Mesodermal cell (in vitro differentiated cells): Measurements from ENCODE around the gene ADD2.

ENCODE experiments used
- H3K27ac ChIP-seq: 2 replicates; pipeline ENCODE4 v1.7.0; 2013; ENCODE audit warnings: mild to moderate bottlenecking, low read depth, low read length, moderate library complexity; ENCODE audit not compliant: severe bottlenecking
- H3K36me3 ChIP-seq: 2 replicates; pipeline ENCODE4 v1.7.1; 2013; ENCODE audit warnings: mild to moderate bottlenecking, low read length, moderate library complexity; ENCODE audit not compliant: control insufficient read depth, insufficient read depth
- H3K4me1 ChIP-seq: one replicate; pipeline ENCODE4 v1.7.1; 2013; ENCODE audit warnings: mild to moderate bottlenecking, low read length; ENCODE audit not compliant: insufficient read depth, control insufficient read depth, poor library complexity, severe bottlenecking
- H3K4me3 ChIP-seq: 2 replicates; pipeline ENCODE4 v1.7.0; 2013; ENCODE audit warnings: low read length, control low read depth, mild to moderate bottlenecking; ENCODE audit not compliant: insufficient read depth, poor library complexity, severe bottlenecking; ENCODE audit errors: extremely low read depth
- H3K9me3 ChIP-seq: 2 replicates; pipeline ENCODE4 v1.7.1; 2013; ENCODE audit warnings: mild to moderate bottlenecking, low read length, moderate library complexity; ENCODE audit not compliant: control insufficient read depth
- WGBS, 2 experiments: methylation state at CpG; one replicate each; pipeline ENCODE4 v1.1.5; 2013; ENCODE audit warnings: missing lambda C conversion rate in 2 of 2; ENCODE audit not compliant: insufficient coverage in 2 of 2; 5-methylcytosine and 5-hydroxymethylcytosine counted together

Gene ADD2

GRCh38 chr2:70711191-70711590 lies 56.8 kb downstream of the ADD2 start:
- no peak overlapping the region for H3K27ac ChIP-seq
- H3K9me3 ChIP-seq, result no peaks in the 10 kb centered on the region
- no peak overlapping the region for H3K4me3 ChIP-seq
- no peaks in the 10 kb centered on the region for H3K4me1 ChIP-seq
- no CpG with 5 or more reads among the region's 1 CpG for WGBS, 2 experiments
- peaks cover 3% of the 10 kb centered on the region for H3K36me3 ChIP-seq

- 57 to 71% methylated on average over 1 to 3 of the region's 3 CpGs for WGBS, 2 experiments
- Histone ChIP-seq H3K9me3 (no peaks in the 10 kb centered on the region), H3K36me3 (peaks cover 3% of the 10 kb centered on the region), H3K27ac (no peak overlapping the region), H3K4me3 (no peak overlapping the region), H3K4me1 (no peaks in the 10 kb centered on the region)
Measured at GRCh38 chr2:70710038-70710690, 57.8 kb downstream of the ADD2 start.

- H3K4me1 ChIP-seq, result no peaks in the 10 kb centered on the region
- 88 to 100% methylated on average over 3 to 5 of the region's 9 CpGs for WGBS, 2 experiments
- H3K27ac ChIP-seq, result no peak overlapping the region
- no peak overlapping the region for H3K4me3 ChIP-seq
- no peaks in the 10 kb centered on the region for H3K9me3 ChIP-seq
- H3K36me3 ChIP-seq, result peaks cover 3% of the 10 kb centered on the region
Measured at GRCh38 chr2:70709275-70710037, 58.5 kb downstream of the ADD2 start.

DNA sequence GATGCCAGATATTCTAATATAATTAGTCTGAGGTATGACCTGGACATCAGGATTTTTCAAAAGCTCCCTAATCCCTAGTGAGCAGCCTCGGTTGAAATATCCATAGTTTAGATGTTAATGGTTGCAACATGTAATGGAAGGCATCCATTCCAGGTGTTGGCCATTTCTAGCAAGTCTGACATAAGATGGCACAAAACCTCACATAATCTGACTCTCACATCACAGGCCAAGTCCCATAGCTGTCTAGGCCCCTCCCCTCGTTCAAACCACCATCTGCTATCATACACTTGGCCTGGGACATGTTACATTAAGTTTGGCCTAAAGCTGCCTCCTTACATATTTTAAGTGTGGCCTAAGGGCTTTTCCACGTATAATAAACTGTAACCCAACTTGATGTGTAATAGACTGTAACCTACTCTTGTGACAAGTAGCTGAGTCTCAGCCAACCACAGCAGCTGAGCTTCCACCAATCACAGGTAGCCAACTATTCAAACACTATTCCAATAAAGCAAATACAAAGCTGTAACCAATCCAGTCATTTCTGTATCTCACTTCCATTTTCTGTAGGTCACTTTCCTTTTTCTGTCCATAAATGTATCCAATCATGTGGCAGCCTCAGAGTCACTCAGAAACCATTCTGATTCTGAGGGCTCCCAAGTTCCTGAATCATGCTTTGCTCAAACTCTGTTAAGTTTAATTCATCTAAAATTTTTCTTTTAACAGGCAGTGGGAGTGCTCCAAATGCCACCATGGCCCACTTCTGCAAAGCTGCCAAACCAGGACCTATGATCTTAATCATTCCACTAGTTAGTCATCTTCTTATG lies 59.4 kb downstream of the ADD2 start:
- Histone ChIP-seq H3K27ac (no peak overlapping the region), H3K36me3 (peaks cover 3% of the 10 kb centered on the region), H3K9me3 (no peaks in the 10 kb centered on the region), H3K4me1 (no peaks in the 10 kb centered on the region), H3K4me3 (no peak overlapping the region)
- 100% methylated on average over 2 of the region's 3 CpGs for WGBS, 2 experiments

DNA sequence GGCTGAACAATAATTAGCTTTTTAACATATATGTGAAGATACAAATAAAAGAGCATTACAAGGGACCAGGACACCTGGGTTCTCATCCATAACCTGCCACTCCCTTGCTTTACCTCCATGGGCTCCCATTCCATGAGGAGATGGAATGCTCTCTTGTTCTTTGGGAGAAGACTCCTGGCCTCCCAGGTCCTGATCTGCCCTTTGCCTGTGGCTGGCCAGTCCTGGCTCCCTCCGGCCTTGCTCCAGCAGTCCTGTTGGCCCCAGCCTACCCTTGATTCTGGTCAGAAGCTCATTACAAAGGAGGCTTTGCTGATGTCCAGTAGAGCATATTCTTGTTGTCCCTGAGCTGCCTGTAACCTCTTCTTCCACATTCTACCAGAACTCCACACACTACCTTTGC lies 60.3 kb downstream of the ADD2 start:
- WGBS, 2 experiments, result 100% methylated on average over 1 of the region's 1 CpG; no CpG with 5 or more reads in 1 of the 2 experiments
- H3K4me3 ChIP-seq, result no peak overlapping the region
- no peaks in the 10 kb centered on the region for H3K9me3 ChIP-seq
- H3K27ac ChIP-seq, result no peak overlapping the region
- H3K36me3 ChIP-seq, result peaks cover 3% of the 10 kb centered on the region
- no peaks in the 10 kb centered on the region for H3K4me1 ChIP-seq

DNA sequence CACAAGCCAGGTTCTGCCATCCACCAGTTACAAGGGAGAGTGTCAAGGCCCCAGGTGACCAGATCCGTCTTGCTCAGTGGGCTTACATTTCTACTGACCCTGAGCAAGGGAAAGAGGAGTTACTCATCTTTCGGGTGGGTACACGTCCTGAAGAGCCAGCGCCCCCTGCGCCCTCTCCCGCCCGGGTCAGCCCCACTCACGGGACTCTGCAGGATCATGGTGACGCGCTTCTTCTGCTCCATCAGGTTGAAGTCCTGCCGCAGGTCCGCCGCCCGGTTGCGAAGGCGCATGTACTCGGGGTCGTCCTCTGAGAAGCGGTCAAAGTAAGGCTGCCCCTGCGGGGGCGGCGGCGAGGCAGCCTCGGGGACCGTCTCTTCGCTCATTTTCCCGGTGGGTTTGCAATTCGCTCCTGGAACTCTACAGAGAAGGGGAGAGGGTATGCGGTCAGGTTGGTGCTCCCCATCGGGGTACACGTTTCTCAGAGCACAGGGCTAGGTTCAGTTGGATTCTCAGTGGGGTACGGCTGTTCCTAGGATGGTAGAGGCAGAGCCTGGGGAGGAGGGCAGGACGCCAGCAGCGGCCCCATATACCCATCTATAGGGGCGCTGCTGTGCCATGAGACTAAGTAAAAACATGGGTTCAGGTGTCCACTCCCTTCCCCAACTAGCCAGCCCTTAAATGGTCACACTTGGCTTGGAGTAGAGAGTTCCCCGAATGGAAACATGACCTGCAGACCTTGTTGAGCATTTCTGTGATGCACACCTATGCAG lies 61.8 kb downstream of the ADD2 start:
- WGBS, 2 experiments, result 95 to 96% methylated on average over 32 to 33 of the region's 36 CpGs
- Histone ChIP-seq H3K27ac (no peak overlapping the region), H3K4me1 (no peaks in the 10 kb centered on the region), H3K9me3 (no peaks in the 10 kb centered on the region), H3K4me3 (no peak overlapping the region), H3K36me3 (no peaks in the 10 kb centered on the region)

- no peak overlapping the region for H3K27ac ChIP-seq
- H3K9me3 ChIP-seq, result no peaks in the 10 kb centered on the region
- no peaks in the 10 kb centered on the region for H3K4me1 ChIP-seq
- no peak overlapping the region for H3K4me3 ChIP-seq
- WGBS, 2 experiments, result 86 to 96% methylated on average over 3 to 6 of the region's 8 CpGs
- no peaks in the 10 kb centered on the region for H3K36me3 ChIP-seq
Measured at GRCh38 chr2:70705160-70705850, 62.7 kb downstream of the ADD2 start.

DNA sequence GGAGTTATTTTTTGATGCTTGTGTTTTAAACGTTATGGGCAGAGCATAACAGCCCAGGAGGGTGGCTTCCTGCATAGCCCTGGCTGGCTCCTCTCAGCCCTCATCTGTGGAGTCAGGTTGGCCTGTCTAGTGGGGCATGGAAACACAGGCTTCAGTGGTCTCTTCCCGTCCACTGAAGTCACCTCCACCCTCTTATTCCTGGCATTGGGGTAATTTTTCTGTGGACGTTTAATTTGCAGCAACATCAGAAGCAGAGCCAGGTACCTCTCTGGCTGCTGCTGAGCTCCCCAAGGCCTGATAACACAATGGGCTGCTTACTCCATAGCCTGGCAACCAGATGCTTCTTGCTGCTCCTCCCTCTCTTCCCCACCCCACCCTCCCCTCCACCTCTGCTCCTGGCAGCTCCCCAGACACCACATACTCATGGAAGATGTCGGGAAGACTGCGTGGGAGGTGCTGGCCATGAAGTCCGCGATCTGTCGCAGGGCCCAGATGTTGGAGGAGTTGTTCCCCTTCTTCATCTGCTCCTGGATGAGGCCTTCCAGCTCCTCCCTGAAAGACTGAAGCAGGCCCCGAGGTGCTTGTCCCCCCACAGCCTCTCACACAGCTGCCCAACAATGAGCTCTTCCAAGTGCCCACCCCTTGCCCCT lies 64.0 kb downstream of the ADD2 start:
- no peaks in the 10 kb centered on the region for H3K9me3 ChIP-seq
- no peak overlapping the region for H3K27ac ChIP-seq
- H3K4me1 ChIP-seq, result no peaks in the 10 kb centered on the region
- no peak overlapping the region for H3K4me3 ChIP-seq
- no peaks in the 10 kb centered on the region for H3K36me3 ChIP-seq
- WGBS, 2 experiments, result 93 to 97% methylated on average over 6 to 8 of the region's 9 CpGs

DNA sequence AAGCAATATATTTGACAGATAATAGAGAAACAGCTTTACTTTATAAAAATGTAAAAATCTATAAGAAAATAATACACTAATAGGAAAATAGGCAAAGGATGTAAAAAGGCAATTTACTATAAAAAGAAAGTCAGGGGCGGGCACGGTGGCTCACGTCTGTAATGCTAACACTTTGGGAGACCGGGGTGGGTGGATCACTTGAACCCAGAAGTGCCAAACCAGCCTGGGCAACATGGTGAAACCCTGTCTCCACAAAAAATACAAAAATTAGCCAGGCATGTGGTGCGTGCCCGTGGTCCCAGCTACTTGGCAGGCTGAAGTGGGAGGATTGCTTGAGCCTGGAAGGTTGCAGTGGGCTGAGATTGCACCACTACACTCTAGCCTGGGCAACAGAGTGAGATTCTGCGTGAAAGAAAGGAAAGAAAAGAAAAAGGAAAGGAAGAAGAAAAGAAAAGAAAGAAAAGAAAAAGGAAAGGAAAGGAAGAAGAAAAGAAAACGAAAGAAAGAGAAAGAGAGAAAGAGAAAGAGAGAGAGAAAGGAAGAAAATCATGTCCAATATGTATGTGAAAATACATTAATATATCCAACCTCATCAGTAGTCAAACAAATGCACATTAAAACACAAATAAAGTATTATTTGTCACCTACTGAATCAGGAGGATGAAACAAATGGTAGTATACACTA lies 65.1 kb downstream of the ADD2 start:
- 87 to 96% methylated on average over 6 of the region's 8 CpGs for WGBS, 2 experiments
- H3K9me3 ChIP-seq, result no peaks in the 10 kb centered on the region
- no peak overlapping the region for H3K4me3 ChIP-seq
- H3K4me1 ChIP-seq, result no peaks in the 10 kb centered on the region
- H3K36me3 ChIP-seq, result no peaks in the 10 kb centered on the region
- no peak overlapping the region for H3K27ac ChIP-seq
